Measurements from ENCODE around the gene SEC23IP.
"Not testable (repeated sequence)": the region's sequence is repeated elsewhere in the genome, so short reads cannot be mapped to it uniquely, and the experiment has no call there.

Gene SEC23IP

DNA sequence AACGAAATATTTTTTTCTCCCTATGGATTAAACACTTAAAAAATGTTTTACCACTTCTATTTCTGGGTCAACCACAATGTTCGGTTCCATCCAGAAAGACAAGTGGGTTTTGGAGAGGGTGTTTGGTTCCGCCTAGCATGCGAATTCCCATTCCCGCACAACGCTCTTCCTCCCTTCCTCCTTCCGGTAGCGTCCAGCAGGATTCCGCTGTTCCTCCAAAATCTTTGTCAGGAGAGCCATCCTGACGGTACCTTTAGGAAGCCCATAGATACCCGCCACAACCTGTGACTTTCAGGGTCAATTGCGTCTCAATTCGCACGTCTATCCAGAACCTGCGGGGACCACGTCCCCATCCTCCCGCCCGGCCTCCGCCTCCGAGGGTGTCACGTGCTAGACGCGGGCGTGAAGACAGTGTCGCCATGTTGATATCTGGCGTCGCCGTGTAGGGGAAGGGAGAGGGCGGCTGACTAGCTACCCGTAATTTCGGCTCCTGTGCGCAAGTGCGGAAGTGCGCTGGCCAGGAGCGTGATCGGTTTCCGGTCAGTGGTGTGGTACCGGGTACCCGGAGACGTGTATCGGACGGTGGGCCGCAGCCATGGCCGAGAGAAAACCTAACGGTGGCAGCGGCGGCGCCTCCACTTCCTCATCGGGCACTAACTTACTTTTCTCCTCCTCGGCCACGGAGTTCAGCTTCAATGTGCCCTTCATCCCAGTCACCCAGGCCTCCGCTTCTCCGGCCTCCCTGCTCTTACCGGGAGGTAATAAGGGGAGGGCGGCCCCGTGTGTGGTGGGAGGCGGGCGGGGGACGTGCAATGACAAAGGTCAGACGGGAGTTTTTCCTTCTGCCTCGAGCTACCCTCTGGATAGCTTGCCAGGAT is at the start of gene SEC23IP:
Gene SEC23IP (plus strand): TSS at position 543 of the 878 bp plus-strand sequence. CDS start 53 bp downstream, at position 596.
- peak; percentile 97 for DNase-seq

DNA sequence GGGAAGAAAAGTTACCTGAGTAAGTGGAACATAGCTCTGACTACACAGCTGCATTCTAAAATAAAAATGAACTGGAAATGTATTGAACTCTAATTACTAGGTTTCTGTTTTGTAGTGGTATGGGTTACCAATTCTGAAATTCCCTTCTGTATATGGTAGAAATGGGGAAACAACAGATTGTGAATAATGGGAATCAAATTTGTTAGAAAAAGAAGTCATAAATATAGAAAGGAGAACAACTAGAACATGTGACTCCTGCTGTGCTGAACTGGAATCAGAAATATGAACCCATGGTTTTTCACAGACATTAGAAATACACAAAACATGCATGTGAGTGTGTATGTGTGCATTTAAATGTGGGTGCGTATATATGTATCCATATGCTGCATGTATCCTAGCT is 46.9 kb upstream of the SEC23IP start:
- DNase-seq, result no peak

DNA sequence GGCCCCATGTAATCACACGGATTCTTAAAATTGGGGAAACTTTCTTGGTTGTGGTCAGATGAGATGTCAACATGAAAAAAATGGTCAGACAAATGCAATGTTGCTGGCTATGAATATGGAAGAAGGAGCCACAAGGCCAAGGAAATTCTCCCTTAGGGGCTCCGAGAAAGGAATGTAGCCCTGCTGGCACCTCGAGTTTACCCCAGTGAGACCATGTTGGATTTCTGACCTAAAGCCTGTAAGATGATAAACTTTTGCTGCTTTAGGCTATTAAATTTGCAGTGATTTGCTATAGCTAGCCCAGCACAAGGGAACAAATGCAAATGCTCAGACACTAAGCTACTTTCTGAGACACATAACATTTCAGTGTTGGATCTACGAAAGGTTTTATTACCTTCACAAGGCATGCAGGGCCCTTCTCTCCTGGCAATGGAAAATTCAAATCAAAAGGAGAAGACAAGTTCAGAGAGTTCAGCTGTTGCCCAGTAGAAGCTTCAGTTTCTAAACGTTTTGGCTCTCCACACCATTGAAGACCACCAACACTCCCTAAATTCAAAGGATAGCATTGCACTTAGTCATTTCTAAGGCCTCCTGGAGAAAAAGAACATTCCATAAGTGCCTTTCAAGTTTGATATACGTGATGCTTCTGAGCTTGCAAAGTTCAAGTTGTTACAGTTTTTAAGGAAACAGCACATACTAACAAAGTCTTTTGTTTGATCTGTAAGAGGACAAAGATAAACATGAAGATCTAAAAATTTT is 43.3 kb upstream of the SEC23IP start:
- DNase-seq, result no peak

DNA sequence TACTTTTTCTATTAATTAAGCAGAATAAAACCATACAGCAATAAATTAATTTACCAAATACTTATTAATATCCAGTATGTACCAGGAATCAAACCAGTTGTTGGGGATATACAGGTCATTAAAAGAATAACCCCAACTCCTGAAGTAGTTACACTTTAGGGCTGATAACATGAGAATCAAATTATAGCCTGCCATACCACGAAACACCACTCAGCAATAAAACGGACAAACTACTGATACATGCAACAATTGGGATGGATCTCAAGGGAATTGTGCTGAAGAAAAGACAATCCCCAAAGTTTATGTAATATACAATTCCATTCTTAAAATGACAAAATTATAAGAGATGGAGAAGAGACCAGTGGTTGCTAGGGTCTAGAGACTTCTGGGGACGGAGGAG is 42.6 kb upstream of the SEC23IP start:
- DNase-seq, result no peak

DNA sequence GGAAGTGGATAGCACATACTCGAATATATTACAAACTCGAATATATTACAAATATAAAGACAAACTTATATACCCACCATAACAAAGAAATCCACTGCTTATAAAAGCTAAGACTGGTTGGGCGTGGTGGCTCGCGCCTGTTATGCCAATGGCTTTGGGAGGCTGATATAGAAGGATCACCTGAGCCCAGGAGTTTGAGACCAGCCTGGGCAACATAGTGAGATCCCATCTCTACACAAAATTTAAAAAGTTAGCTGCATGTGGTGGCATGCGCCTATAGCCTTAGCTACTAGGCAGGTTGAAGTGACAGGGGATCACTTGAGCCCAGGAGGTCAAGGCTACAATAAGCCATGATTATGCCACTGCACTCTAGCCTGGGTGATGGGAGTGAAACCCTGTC is 40.3 kb upstream of the SEC23IP start:
- DNase-seq, result no peak

DNA sequence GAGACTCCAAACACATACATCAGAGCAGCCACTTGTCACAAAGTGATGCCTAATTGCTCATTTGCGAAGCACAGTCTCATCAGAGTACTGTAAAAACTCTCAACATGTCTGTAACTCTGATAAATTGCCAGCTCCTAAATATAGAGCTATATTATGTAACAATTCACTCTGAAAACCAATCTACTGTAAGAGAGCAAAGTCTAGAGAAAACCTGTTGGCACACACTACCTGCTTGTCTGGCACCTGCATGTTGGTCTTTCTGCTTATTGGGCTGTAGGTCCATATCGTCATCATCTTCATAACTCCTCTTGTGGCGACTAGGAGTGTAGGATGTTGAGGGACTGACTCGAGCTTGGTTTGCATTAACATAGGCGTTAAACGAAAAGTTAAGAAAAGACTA is 39.7 kb upstream of the SEC23IP start:
- DNase-seq, result no peak

DNA sequence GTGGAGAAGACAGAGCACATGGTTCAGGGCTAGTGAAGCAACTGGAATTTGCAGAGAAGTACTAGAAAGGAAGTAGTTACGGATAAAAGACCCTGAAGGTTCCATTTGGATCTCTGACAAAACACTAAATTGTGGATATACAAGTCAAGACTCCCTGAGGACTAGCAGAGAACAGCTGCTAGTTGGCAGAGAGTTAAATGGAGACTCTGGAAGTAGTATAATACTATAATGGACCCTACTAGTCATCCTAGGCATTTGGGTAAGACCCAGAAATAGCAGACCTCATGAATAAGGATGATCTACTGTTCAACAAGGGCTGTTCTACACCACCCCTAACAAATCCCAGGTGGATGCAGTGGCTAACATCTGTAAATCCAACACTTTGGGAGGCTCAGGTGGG is 39.0 kb upstream of the SEC23IP start:
- no peak for DNase-seq

DNA sequence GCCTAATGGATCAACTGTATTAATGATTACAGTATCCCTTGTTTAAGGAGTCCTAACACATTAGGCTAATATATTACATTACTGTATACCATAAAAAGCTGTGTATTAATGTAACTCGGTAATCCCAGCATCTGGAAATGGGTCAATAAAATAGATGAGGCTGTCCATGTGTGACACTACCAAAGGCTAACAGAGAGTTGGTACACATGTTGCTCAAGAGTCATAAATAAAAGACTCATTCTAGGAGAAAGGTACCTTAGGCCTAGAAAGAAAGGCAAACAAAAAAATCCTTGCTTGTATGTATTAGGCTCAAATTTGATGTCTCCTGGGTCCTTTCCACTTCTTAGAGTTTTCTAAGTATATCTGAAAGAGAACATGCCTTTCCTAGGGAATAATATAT is 34.5 kb upstream of the SEC23IP start:
- DNase-seq, result no peak

DNA sequence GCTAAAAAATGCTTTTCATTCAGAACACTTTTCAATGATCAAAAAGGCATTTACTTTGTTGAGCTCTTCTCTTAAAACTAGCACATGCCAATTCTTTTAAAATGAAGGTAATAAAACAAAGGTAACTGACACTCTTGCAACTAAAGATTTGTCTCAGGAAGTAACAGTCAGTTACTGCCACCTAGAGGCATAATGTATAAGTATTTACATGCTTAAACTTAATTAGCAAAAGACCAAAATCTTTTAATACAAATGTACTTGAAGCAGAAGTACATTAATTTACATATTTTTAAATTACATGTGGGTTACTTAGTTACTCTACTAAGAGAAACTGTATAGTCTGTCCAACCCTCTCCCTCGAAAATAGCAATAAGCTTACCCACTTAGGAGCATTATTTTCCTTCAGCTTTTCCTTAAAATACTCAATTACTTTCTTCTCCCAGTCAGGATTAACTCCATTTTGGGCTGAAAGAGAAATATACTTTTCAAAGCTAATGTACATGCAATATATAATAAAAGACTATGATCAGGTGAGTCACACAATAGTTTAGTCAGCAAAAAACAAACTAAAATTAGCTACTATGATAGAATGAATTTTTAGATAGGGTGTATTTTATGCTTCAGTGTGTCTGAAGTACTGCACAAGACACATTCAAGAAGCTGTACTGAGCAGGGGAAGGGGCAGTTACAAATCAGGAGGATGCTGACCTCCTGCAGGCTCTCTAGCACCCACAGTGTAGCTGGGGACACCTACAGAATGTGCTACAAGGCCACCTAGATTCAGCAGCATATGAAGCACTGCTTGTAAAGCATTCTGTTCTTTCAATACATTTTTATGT is 32.9 kb upstream of the SEC23IP start:
- DNase-seq, result peak; percentile 46

DNA sequence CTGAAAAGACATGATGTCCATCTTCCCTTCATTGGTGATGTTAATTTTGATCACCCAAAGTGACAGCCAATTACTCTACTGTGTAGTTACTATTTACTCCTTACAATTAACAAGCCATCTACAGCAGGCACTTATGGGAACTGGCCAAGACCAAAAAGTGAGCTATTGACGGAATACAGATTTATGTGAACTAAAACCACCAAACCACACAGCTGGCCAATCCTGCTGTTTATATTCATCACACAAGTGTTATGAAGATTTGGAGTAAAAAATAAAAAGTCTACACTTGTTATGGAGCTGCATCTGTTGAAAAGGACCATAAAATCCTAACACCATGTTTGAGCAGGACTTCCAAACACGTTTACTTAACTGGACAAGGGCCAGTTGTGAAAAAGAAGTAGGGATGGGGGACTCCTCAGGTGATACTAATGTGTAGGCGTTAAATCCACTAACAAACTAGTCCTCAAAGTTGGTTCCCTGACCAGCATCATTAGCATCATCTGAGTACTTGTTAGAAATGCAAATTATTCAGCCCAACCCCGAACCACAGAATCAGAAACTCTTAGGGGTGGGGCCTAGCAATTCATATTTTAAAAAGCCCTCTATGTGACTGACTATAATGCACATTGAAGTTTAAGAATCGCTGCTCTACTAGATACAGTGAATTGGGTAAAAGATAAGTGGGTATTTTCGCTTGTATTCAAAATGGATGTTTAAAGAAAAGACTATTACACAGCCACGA is 31.5 kb upstream of the SEC23IP start:
- no peak for DNase-seq

DNA sequence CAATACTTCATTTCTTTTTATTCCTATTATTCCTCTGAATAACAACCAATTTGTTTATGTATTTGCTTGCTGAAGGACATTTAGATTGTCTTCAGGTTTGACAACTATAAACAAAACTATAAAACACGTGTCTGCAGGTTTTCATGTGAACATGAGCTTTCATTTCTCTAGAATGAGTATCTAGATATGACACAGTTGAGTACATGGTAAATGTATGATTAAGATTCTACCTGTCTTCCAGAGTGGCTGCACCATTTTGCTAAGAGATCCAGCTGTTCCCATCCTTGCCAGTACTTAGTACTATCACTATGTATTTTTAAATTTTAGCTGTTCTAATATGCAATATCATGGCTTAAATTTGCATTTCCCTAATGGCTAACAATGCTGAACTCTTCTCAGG is 30.0 kb upstream of the SEC23IP start:
- DNase-seq, result peak; percentile 18

DNA sequence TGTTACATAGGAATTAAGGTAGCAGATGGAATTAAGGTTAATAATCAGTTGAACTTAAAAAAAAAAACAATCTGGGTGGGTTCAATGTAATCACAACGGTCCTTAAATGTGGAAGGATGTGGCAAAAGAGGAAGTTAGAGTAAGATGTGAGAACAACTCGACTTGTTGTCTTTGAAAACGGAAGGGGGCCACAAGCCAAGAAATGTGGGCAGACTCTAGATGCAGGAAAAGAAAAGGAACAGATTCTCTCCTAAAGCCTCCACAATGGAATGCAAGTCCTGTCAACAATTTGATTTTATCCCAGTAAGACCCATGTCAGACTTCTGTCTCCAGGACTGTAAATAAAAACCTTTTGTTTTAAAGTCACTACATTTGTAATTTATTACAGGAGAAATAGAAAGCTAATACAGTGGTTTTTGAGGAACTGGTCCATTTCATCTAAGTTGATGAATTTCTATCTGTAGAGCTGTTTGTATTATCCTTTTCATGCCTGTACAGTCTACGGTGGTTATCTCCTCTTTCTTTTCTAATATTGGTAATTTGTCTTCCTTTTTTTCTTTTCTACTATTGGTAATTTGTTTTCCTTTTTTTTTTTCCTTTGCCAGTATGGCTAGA is 28.5 kb upstream of the SEC23IP start:
- no peak for DNase-seq

DNA sequence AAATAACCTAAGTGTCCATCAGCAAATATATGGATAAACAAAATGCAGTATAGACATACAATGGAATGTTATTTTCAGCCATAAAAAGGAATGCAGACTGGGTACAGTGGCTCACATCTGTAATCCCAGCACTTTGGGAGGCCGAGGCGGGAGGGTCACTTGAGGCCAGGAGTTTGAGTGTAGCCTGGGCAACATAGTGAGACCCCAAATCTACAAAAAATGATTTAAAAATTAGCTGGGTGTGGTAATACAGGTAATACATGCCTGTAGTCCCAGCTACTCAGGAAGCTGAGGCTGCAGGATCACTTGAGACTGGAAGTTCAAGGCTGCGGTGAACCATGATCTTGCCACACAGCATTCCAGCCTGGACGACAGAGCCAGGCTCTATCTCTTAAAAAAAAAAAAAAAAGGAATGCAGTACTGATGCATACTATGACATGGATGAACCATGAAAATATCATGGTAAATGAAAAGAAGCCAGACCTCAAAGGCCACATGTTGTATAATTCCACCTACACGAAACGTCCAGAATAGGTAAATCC is 26.8 kb upstream of the SEC23IP start:
- no peak for DNase-seq

DNA sequence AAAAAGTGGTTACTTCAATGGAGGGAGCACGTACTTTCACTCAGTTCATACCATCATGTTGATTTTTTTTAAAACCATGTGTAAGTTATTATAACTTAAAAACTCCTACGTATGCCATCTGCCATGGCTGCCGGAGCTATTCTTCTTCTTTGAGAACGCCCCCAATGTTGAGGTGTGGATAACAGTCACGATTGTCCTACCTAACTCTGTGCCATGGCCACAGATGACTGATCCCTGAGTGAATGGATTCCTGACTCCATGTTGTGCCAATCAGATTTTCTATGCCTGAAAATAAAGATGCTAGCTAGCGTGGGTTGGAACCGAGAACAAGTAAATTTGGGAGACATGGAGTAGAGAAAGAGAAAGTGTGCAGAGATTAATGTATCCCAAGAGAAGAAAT is 25.2 kb upstream of the SEC23IP start:
- DNase-seq, result no peak

DNA sequence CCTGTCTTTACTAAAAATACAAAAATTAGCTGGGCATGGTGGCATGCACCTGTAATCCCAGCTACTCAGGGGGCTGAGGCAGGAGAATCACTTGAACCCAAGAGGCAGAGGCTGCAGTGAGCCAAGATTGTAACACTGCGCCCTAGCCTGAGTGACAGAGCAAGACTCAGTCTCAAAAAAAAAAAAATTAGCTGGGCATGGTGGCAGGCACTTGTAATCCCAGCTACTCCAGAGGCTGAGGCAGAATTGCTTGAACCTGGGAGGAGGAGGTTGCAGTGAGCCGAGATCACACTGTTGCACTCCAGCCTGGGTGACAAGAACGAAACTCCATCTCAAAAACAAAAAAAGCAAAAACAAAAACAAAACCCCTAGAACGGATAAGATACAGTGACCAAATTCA is 23.1 kb upstream of the SEC23IP start:
- not testable (repeated sequence) for DNase-seq

DNA sequence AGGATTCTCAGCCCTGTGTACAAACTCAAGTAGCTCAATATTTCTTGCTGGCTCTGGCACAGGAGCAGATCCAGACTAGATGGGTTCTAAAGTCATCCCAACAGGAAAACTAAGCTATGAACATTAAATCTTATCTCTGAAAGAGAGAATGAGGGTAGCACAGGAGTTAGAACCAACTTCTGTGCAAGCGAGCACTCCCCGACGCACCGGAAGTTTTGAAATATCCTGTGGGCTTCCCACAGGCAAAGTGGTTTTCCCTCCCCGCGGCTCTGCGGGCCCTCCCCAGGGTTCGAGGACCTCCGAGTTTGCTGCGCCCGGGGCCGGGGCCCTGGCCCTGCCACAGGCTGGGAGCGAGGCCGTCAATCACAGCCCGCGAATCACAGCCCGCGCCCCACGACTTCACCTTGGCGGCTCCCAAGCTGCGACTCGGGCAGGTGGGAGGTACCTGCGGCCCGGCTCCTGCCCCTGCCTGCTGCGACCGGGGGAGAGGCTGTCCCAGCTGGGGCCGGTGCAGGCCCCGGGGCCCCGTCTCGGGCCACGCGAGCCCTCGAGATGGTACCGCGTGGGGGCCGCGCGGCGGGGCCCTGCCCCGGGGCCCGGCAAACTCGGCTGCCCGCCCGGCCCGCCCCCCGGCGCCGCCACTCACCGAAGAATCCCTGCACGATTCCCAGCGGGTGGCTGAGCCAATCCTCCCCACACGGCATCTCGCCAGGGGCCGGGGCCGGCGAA is 20.5 kb upstream of the SEC23IP start:
- peak; percentile 61 for DNase-seq

DNA sequence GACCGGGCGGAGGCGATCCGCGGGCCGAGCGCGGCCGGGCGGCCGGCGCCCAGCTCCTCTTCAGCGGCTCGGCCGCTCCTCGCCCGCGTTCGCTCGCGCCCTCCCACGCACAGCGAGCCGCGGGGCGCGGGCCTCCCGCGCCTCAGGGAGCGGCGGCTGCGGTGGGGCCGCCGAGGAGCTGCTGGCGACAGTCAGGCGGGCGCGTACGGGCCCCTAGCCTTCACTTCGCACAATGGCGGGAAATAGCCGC is 20.0 kb upstream of the SEC23IP start, which contains the start of gene MCMBP:
Gene MCMBP (minus strand): TSS at position 234 of the 250 bp plus-strand sequence. CDS start 259 bp downstream, outside the sequence.
- no peak for DNase-seq

DNA sequence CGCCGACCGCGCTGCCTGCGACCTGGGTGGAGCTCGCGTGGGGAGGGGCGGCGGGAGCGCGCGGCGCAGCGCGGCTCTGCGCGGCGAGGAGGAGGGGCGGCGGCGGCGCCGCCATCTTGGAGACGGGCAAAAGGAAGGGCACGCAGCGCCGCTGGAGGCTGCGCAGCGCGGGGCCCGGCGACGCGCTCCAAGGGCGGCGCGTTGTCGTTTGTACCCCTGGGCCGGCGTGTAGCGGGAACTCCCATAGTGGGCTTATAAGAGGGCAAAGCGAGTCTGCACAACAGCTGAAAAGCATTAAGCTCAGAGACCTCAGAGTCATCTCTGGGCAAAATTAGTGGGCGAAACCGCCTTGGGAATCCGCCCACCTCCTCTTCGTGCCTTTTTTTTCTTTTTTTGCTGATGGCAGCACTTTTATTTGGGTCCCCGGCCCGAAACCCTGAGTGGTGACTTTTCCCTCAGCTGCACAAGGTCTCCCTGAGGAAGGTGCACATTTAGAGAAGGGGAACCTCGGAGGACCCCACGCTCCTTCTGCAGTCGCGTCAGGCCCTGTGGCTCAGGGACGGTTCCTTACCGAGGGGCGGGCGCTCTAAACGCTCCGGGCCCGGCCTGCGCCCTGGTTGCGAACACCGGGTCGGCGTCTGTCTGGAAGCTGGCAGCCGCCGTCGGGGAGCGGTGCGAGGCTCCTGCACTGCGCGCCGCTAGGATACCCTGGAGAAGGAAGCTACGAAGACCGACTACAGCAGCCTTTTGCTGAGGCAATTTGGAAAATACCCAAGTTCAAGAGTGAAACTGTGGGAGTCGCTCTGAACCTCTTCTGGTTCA is 19.5 kb upstream of the SEC23IP start:
- DNase-seq, result peak; percentile 92

DNA sequence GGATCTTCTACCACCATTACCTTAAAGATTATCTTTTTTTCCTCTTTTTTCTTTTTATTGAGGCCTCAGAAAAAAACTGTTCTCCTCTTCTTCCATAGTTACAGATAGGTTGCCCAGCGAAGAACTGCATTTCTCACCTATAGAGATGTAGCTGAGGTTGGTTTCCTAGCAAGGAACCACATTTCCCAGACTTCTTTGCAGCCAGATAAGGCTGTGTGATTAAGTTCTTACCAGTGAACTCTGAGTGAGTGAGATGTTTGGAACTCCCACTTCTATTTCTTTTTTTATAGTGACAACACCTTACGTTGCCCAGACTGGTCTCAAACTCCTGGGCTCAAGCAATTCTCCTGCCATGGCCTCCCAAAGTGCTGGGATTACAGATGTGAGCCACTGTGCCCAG is 14.0 kb upstream of the SEC23IP start:
- no peak for DNase-seq

DNA sequence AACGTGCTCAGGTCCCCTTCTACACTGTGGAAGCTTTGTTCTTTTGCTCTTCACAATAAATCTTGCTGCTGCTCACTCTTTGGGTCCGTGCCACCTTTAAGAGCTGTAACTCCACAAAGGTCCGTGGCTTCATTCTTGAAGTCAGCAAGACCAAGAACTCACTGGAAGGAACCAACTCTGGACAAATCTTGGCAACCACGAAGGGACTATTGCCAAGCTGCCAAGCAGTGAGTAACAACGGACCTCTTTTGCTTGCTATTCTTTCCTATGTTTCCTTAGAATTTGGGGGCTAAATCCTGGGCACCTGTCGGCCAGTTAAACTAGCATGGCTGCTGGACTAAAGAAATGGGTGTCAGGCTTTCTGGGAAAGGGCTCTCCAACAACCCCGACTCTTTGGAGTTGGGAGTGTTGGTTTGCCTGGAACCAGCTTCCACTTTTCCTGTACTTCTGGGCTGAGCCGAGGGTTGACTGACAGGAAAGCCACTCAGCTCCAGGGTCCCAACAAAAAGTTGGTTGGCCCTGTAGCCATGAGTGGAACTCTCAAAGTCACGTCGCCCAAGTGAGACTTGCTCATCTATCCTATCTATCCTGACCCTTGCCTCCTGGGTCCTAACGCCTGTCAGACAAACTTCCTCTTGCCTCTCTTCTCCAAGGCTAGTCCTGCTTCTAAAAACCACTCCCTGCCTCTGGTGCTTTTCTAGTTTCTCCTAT is 8.5 kb upstream of the SEC23IP start:
- not testable (repeated sequence) for DNase-seq
